GM12878 (cell line): ENCODE measurements around the gene NCR2. TPM values are rescaled to one million over a fixed set of nuclear protein-coding genes. Genes with fewer than 3 reads are reported as not detected.

Source experiments
- CBFB ChIP-seq: IDR thresholded peaks from 2 replicates; pipeline ENCODE4 v1.6.1; 2016; ENCODE audit warnings: antibody characterized with exemption, low read depth
- CHD4 ChIP-seq: fragments of 200-600 bp; sonication (generic); IDR thresholded peaks from 2 replicates; pipeline ENCODE4 v1.6.1; 2016; ENCODE audit warnings: mild to moderate bottlenecking
- DPF2 ChIP-seq: fragments of 450-650 bp; IDR thresholded peaks from 2 replicates; pipeline ENCODE4 v1.6.1; 2017; ENCODE audit warnings: mild to moderate bottlenecking
- EED ChIP-seq: sonication (generic); IDR thresholded peaks from 2 replicates; pipeline ENCODE4 v1.6.1; 2016; ENCODE audit warnings: antibody characterized with exemption, low read depth
- IKZF2 ChIP-seq, 2 experiments: fragments of 450-650 bp; IDR thresholded peaks; 2 replicates each; pipeline ENCODE4 v1.6.1; 2017; ENCODE audit warnings: mild to moderate bottlenecking in 2 of 2, moderate library complexity in 2 of 2
- KAT2A ChIP-seq: conservative IDR thresholded peaks from 2 replicates; pipeline ENCODE4 v1.6.1; 2011; ENCODE audit warnings: low read depth, low read length; ENCODE audit not compliant: control insufficient read depth
- NBN ChIP-seq: fragments of 450-650 bp; IDR thresholded peaks from 2 replicates; pipeline ENCODE4 v1.6.1; 2016
- RAD21 ChIP-seq: IDR thresholded peaks from 2 replicates; pipeline ENCODE4 v1.6.1; 2011; ENCODE audit warnings: mild to moderate bottlenecking, low read depth, low read length, moderate library complexity; ENCODE audit not compliant: insufficient read depth
- RFX5 ChIP-seq: IDR thresholded peaks from 2 replicates; pipeline ENCODE4 v1.6.1; 2011; ENCODE audit warnings: low read depth, low read length, improper control_type of control experiment
- RUNX3 ChIP-seq: IDR thresholded peaks from 2 replicates; pipeline ENCODE4 v1.6.1; 2012; ENCODE audit warnings: low read length, inconsistent platforms
- SREBF2 ChIP-seq: IDR thresholded peaks from 2 replicates; pipeline ENCODE4 v1.6.1; 2012; ENCODE audit warnings: mild to moderate bottlenecking, low read length
- SUPT20H ChIP-seq: IDR thresholded peaks from 2 replicates; pipeline ENCODE4 v1.6.1; 2011; ENCODE audit warnings: low read depth, mild to moderate bottlenecking, low read length, moderate library complexity, borderline replicate concordance; ENCODE audit not compliant: control insufficient read depth
- TBL1XR1 ChIP-seq: IDR thresholded peaks from 2 replicates; pipeline ENCODE4 v1.6.1; 2012; ENCODE audit warnings: low read depth, low read length, improper control_type of control experiment
- TCF12 ChIP-seq: IDR thresholded peaks from 2 replicates; pipeline ENCODE4 v1.6.1; 2011; ENCODE audit warnings: low read depth, mild to moderate bottlenecking, low read length
- ZBED1 ChIP-seq: IDR thresholded peaks from 2 replicates; pipeline ENCODE4 v1.6.1; 2016; ENCODE audit warnings: borderline replicate concordance
- ZNF24 ChIP-seq: fragments of 450-650 bp; IDR thresholded peaks from 2 replicates; pipeline ENCODE4 v1.6.1; 2017; ENCODE audit warnings: antibody characterized with exemption, mild to moderate bottlenecking
- ZNF384 ChIP-seq: IDR thresholded peaks from 2 replicates; pipeline ENCODE4 v1.6.1; 2012; ENCODE audit warnings: low read depth, mild to moderate bottlenecking, low read length, improper control_type of control experiment, borderline replicate concordance
- ZNF622 ChIP-seq: fragments of 450-650 bp; IDR thresholded peaks from 2 replicates; pipeline ENCODE4 v1.6.1; 2017; ENCODE audit warnings: mild to moderate bottlenecking, inconsistent platforms
- ZSCAN29 ChIP-seq: fragments of 450-650 bp; IDR thresholded peaks from 2 replicates; pipeline ENCODE4 v1.6.1; 2017; ENCODE audit warnings: mild to moderate bottlenecking, moderate library complexity
- ZZZ3 ChIP-seq: IDR thresholded peaks from 2 replicates; pipeline ENCODE4 v1.6.1; 2011; ENCODE audit warnings: low read depth; ENCODE audit not compliant: control insufficient read depth, insufficient read length
- polyA plus RNA-seq, 11 experiments: library from polyadenylated mRNA; depleted of rRNA in 4 of 11; unstranded in 6 of 11; stranded (reverse) in 5 of 11; fragments of >200 nt; fragmentation: Nextera tagmentation in 4 of 11; fragmentation: Illumina TruSeq in 1 of 11; extraction: Ambion mirVana in 4 of 11; extraction: Trizol in 1 of 11; gene quantifications; 1 replicate in 1 of 11; 2 replicates in 10 of 11; pipeline versions ENCODE4 v1.2.1 to v1.2.3, GENCODE V29; 2011 to 2016; ENCODE audit warnings: inconsistent platforms in 2 of 11, missing spikeins in 2 of 11, low read depth in 1 of 11
- total RNA-seq, 4 experiments: library from RNA; depleted of rRNA in 3 of 4; stranded (reverse); fragments of >200 nt in 3 of 4; fragmentation: Illumina TruSeq in 1 of 4; extraction: Trizol in 1 of 4; gene quantifications; 2 replicates each; pipeline versions ENCODE4 v1.2.1 to v1.2.3, GENCODE V29; 2013 to 2021
- TF ChIP-seq, protein P1 (sequence below): IDR thresholded peaks from 2 replicates; pipeline ENCODE4 v1.6.1; 2011; ENCODE audit warnings: mild to moderate bottlenecking, low read depth, low read length, moderate library complexity; ENCODE audit not compliant: insufficient replicate concordance
- TF ChIP-seq, protein P2 (sequence below): fragments of 450-650 bp; IDR thresholded peaks from 2 replicates; pipeline ENCODE4 v1.6.1; 2017; ENCODE audit warnings: low read depth, mild to moderate bottlenecking, moderate library complexity
- TF ChIP-seq, protein P3 (sequence below): fragments of 450-650 bp; formaldehyde crosslinking; IDR thresholded peaks from 2 replicates; pipeline ENCODE4 v1.4.0; 2020; ENCODE audit warnings: mild to moderate bottlenecking, moderate library complexity
- TF ChIP-seq, protein P4 (sequence below): IDR thresholded peaks from 2 replicates; pipeline ENCODE4 v1.6.1; 2012; ENCODE audit warnings: mild to moderate bottlenecking, low read depth, low read length

The NCR2 gene
- total and polyA plus RNA-seq, 10 of the 15 experiments (the other 5 are each of a cell fraction or from before 2014, with no cell fraction given): 0.21 to 0.53 TPM; not detected in 8

DNA sequence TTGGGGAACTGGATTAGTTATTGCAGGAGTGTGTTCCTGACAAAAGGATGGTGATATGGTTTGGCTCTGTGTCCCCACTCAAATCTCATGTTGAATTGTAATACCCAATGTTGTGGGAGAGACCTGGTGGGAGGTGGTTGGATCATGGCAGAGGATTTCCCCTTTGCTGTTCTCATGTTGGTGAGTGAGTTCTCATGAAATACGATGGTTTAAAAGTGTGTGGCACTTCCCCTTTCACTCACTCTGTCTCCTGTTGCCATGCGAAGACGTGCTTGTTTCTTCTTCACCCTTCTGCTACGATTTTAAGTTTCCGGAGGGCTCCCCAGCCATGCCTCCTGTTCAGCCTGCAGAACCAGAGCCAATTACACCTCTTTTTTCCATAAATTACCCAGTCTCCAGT, 32.8 kb upstream of the NCR2 start (continued):
- TF ChIP-seq SREBF2: no peak
- TF ChIP-seq ZBED1: no peak
- TF ChIP-seq, protein P1, sequence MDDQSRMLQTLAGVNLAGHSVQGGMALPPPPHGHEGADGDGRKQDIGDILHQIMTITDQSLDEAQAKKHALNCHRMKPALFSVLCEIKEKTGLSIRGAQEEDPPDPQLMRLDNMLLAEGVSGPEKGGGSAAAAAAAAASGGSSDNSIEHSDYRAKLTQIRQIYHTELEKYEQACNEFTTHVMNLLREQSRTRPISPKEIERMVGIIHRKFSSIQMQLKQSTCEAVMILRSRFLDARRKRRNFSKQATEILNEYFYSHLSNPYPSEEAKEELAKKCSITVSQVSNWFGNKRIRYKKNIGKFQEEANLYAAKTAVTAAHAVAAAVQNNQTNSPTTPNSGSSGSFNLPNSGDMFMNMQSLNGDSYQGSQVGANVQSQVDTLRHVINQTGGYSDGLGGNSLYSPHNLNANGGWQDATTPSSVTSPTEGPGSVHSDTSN: no peak
- no peak for TF ChIP-seq ZNF384
- no peak for TF ChIP-seq ZZZ3
- TF ChIP-seq RFX5: no peak
- TF ChIP-seq, protein P2, sequence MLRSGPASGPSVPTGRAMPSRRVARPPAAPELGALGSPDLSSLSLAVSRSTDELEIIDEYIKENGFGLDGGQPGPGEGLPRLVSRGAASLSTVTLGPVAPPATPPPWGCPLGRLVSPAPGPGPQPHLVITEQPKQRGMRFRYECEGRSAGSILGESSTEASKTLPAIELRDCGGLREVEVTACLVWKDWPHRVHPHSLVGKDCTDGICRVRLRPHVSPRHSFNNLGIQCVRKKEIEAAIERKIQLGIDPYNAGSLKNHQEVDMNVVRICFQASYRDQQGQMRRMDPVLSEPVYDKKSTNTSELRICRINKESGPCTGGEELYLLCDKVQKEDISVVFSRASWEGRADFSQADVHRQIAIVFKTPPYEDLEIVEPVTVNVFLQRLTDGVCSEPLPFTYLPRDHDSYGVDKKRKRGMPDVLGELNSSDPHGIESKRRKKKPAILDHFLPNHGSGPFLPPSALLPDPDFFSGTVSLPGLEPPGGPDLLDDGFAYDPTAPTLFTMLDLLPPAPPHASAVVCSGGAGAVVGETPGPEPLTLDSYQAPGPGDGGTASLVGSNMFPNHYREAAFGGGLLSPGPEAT: peak; percentile 69; the same call in 1 of the 2 replicates
- TF ChIP-seq RAD21: no peak
- TF ChIP-seq DPF2: 0 out of 2 replicates have a peak, but pooled peaks have one; percentile 30
- TF ChIP-seq CHD4: no peak
- TF ChIP-seq RUNX3: 0 out of 2 replicates have a peak, but pooled peaks have one; percentile 18
- TF ChIP-seq ZSCAN29: no peak
- peak; percentile 71 for TF ChIP-seq NBN
- no peak for TF ChIP-seq ZNF622
- TF ChIP-seq TBL1XR1: no peak
- TF ChIP-seq ZNF24: no peak
- TF ChIP-seq TCF12: no peak
- no peak for TF ChIP-seq CBFB
- peak; percentile 19 to 40; a peak in 2 of 4 replicates for TF ChIP-seq IKZF2 (IDR thresholded peaks at IDR 0.05)
- TF ChIP-seq, protein P3, sequence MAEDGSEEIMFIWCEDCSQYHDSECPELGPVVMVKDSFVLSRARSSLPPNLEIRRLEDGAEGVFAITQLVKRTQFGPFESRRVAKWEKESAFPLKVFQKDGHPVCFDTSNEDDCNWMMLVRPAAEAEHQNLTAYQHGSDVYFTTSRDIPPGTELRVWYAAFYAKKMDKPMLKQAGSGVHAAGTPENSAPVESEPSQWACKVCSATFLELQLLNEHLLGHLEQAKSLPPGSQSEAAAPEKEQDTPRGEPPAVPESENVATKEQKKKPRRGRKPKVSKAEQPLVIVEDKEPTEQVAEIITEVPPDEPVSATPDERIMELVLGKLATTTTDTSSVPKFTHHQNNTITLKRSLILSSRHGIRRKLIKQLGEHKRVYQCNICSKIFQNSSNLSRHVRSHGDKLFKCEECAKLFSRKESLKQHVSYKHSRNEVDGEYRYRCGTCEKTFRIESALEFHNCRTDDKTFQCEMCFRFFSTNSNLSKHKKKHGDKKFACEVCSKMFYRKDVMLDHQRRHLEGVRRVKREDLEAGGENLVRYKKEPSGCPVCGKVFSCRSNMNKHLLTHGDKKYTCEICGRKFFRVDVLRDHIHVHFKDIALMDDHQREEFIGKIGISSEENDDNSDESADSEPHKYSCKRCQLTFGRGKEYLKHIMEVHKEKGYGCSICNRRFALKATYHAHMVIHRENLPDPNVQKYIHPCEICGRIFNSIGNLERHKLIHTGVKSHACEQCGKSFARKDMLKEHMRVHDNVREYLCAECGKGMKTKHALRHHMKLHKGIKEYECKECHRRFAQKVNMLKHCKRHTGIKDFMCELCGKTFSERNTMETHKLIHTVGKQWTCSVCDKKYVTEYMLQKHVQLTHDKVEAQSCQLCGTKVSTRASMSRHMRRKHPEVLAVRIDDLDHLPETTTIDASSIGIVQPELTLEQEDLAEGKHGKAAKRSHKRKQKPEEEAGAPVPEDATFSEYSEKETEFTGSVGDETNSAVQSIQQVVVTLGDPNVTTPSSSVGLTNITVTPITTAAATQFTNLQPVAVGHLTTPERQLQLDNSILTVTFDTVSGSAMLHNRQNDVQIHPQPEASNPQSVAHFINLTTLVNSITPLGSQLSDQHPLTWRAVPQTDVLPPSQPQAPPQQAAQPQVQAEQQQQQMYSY (CRISPR knock-in tag): no peak
- TF ChIP-seq, protein P4, sequence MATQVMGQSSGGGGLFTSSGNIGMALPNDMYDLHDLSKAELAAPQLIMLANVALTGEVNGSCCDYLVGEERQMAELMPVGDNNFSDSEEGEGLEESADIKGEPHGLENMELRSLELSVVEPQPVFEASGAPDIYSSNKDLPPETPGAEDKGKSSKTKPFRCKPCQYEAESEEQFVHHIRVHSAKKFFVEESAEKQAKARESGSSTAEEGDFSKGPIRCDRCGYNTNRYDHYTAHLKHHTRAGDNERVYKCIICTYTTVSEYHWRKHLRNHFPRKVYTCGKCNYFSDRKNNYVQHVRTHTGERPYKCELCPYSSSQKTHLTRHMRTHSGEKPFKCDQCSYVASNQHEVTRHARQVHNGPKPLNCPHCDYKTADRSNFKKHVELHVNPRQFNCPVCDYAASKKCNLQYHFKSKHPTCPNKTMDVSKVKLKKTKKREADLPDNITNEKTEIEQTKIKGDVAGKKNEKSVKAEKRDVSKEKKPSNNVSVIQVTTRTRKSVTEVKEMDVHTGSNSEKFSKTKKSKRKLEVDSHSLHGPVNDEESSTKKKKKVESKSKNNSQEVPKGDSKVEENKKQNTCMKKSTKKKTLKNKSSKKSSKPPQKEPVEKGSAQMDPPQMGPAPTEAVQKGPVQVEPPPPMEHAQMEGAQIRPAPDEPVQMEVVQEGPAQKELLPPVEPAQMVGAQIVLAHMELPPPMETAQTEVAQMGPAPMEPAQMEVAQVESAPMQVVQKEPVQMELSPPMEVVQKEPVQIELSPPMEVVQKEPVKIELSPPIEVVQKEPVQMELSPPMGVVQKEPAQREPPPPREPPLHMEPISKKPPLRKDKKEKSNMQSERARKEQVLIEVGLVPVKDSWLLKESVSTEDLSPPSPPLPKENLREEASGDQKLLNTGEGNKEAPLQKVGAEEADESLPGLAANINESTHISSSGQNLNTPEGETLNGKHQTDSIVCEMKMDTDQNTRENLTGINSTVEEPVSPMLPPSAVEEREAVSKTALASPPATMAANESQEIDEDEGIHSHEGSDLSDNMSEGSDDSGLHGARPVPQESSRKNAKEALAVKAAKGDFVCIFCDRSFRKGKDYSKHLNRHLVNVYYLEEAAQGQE: no peak
- no peak for TF ChIP-seq SUPT20H
- no peak for TF ChIP-seq KAT2A
- no peak for TF ChIP-seq EED
